ENCODE data around the gene NVL. TPM values are rescaled to one million over a fixed set of nuclear protein-coding genes. Genes with fewer than 3 reads are reported as not detected.
A peak's percentile ranks its signal among the peaks of the same experiment; 100 is the strongest.

The NVL gene
- polyA plus RNA-seq, 3 donors = 36.2 to 44.7 (median 40.2) TPM

GRCh38 chr1:224289396-224289795, 40.6 kb downstream of the NVL start:
- DNase-seq (ENCODE audit: low read depth in 3 of 3, low spot score in 2 of 3) = no peak

DNA sequence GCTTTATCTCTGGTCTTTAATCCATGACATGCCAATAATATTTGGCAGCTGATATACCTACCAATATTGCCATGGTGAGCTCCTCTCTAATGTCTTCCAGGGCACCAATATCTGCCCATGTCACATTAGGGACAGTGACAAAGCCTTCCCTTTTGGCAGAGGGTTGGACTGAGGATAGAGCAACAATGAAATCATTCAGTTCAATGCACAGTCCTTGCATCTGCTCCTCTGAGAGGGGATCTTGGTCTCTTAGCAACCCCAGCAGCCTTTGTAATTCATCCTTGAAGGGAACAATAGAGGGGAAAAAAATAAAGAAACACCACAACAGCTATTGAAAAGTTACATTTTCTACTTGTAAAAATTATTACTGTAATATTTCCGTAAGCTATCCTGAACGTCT, 42.3 kb downstream of the NVL start:
- no peak for DNase-seq (ENCODE audit: low read depth in 3 of 3, low spot score in 2 of 3)

- DNase-seq (ENCODE audit: low read depth in 3 of 3, low spot score in 2 of 3) = no peak
Measured at GRCh38 chr1:224282140-224282539, 47.8 kb downstream of the NVL start.

- DNase-seq (ENCODE audit: low read depth in 3 of 3, low spot score in 2 of 3) = no peak
Measured at GRCh38 chr1:224276771-224277487, 53.0 kb downstream of the NVL start.

- no peak for DNase-seq (ENCODE audit: low read depth in 3 of 3, low spot score in 2 of 3)
Measured at GRCh38 chr1:224274970-224275626, 54.9 kb downstream of the NVL start.

GRCh38 chr1:224273641-224274040, 56.3 kb downstream of the NVL start:
- no peak for DNase-seq (ENCODE audit: low read depth in 3 of 3, low spot score in 2 of 3)

- DNase-seq (ENCODE audit: low read depth in 3 of 3, low spot score in 2 of 3) = no peak
Measured at GRCh38 chr1:224271106-224271505, 58.9 kb downstream of the NVL start.

- no peak for DNase-seq (ENCODE audit: low read depth in 3 of 3, low spot score in 2 of 3)
Measured at GRCh38 chr1:224267925-224268324, 62.0 kb downstream of the NVL start.

DNA sequence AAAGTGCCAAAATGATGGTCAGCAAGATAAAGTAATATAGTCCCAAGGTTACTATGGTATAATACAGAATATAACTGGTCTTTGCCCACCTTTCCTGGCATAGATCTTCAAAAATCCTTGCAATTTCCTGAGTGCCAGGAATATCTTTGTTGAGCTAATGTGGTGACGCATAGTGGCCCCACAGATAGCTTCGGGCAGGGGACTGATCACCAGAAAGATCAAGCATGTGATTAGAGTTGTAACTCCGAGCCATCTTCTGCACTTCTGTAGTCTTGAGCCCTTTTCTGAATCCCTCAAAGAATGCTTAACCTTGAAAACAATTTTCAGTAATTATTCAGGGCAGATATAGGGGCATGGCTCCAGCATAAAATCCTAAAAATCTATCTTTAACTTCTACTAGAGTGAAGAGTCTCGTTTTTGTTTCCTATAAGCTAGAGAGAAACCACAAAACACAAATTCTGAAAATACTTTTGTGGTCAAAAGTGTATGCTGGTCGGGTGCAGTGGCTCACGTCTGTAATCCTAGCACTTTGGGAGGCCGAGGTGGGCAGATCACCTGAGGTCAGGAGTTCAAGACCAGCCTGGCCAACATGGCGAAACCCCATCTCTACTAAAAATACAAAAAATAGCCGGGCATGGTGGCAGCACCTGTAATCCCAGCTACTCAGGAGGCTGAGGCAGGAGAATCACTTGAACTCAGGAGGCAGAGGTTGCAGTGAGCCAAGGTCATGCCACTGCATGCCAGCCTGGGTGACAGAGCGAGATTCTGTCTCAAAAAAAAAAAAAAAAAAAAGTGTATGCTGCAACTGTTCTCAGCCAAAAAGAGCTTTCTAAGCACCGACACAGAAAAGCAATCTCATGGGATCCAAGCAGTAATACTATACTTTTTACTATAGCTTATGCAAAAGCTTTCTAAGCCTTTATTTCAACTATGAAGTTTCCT, 62.8 kb downstream of the NVL start:
- no peak for DNase-seq (ENCODE audit: low read depth in 3 of 3, low spot score in 2 of 3)

DNA sequence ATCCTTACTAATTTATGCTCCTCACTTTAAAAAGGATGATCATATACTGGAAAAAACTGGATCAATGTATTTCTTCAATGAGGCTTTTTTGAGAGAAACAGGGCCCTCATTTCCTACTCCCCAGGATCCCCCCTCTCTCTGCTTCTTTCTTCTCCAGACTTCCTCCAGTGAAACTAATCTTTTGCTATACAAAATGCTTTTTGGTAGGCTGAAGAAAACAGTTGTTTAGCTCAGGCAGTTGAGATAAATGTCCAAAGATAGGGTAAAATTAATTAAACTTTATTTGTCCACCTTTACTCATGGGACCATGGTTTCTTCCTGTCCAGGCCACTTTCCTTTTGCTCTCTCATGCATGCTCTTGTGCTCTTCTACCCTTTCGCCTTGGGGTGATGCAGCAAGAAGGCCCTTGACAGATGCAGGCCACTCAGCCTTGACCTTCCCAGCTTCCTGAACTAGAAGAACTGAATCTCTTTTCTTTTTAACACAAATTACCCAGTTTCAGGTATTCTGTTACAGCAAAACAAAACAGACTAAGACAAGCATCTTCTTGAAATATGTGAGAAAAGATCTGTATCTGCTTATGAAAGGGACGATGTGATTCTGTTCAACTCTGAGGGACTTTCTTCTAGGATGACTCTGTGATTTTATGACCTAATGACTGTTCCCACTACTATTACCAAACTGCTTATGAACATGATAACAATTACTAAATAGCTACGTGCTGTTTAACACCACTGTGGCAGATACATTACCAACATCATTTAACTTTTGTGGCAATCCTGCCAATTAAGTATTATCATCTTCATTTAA, 63.7 kb downstream of the NVL start:
- peak in 1 of 3 donors; percentile 3 for DNase-seq (ENCODE audit: low read depth in 3 of 3, low spot score in 2 of 3)

GRCh38 chr1:224264321-224264720, 65.7 kb downstream of the NVL start:
- no peak for DNase-seq (ENCODE audit: low read depth in 3 of 3, low spot score in 2 of 3)

DNA sequence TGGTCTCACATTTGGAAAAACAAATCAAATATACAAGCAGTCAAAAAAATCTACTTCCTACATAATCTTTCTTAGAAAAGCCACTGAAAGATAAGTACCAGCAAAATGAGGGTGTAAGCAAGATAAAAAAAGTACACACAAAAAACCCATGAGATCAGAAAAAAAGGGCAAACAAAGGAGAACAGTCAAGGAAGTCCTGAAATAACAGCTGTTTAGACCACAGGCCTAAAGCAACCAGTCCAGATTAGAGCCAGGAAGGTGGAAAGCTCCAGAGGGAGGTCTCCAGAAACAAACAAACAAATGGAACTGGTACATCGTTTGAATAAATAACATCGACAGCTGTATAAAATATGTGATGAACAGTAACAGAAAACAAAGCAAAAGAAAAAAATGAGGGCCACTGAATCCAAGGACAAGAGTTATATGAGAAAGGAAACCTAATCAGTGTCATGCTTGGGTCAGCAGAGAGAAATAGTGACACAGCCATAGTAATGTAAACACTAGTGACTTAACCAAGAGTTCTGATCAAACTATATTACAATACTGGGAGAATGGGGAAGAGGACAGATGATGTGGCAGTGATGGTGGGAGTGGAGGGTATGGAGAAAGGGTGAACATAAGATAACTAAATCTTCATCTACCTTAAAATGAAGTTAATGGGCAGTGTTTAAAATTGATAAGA, 67.5 kb downstream of the NVL start:
- no peak for DNase-seq (ENCODE audit: low read depth in 3 of 3, low spot score in 2 of 3)

- DNase-seq (ENCODE audit: low read depth in 3 of 3, low spot score in 2 of 3) = no peak
Measured at GRCh38 chr1:224259986-224260385, 70.0 kb downstream of the NVL start.

GRCh38 chr1:224258351-224258750, 71.6 kb downstream of the NVL start:
- DNase-seq (ENCODE audit: low read depth in 3 of 3, low spot score in 2 of 3) = no peak

DNA sequence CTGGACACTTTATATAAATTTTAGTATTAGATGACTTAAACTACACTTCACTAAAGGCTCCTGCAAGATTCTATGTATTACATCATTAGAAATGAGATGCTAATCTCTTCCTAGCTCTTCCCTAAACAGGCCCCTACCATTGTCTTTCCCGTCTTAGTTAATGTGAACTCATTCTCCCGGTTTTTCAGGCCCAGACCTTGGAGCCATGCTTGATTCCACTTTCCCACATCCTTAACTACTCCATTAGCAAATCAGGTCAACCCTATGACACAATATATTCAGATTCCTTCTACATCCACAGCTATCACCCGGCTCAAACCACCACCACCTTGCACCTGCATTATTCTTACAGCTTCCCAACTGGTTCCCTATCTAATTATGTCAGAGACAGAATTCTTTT, 73.3 kb downstream of the NVL start:
- no peak for DNase-seq (ENCODE audit: low read depth in 3 of 3, low spot score in 2 of 3)

GRCh38 chr1:224253721-224254120, 76.3 kb downstream of the NVL start:
- no peak for DNase-seq (ENCODE audit: low read depth in 3 of 3, low spot score in 2 of 3)

DNA sequence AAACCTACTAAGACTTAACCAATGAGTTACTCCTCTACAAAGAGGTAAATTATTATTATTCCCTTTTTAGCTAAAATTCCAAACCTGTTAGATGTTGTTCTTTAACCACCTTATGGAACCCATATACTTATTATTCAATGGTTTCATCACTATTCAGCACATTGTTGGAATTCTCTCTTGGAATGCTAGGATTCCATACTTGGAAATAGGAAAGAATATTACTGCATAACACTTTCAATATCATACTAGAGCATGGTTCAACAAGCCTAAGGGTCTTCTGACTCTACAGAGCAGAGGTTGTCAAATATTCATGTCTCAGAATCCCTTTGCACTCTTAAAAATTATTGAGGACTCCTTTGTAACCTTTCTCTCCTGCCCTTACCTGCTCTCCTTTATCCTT, 77.5 kb downstream of the NVL start:
- DNase-seq (ENCODE audit: low read depth in 3 of 3, low spot score in 2 of 3) = no peak

DNA sequence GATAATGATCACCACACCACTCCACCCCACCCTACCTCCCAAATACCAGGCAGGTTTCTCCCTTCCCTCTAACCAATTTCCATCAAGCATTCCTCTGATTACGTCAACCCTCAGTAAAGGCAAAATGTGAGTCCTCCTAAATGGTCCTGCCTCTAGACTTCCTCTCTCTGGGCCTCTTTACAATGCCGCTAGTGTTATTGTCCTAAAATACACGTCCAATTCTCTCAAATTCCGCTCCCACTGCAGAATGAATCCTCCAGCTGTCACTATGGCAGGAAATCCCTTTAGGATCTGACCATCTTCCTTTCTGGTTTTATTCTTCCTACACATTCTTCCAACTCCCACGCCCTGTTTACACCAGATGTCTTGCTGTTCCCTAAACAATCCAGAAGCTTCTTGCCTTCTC, 78.2 kb downstream of the NVL start:
- DNase-seq (ENCODE audit: low read depth in 3 of 3, low spot score in 2 of 3) = no peak

DNA sequence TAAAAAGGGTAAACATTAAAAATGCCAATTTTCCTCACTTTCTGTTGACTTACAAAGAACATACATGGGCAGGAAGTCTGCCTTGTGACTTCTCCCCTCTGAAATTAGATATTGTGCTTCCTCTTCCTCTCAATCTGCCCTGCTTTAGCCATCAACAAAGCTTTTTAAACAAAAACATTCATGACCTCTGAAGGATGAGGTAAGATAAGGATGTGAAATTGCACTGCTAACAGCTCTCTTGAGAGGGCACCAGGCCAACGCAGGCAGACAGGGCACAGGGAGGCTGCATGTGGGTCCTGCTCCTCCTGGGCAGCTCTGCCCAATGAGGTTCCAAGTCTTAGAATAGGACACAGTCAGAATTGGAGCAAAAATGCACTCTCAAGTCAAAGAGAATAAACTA, 84.8 kb downstream of the NVL start:
- no peak for DNase-seq (ENCODE audit: low read depth in 3 of 3, low spot score in 2 of 3)

DNA sequence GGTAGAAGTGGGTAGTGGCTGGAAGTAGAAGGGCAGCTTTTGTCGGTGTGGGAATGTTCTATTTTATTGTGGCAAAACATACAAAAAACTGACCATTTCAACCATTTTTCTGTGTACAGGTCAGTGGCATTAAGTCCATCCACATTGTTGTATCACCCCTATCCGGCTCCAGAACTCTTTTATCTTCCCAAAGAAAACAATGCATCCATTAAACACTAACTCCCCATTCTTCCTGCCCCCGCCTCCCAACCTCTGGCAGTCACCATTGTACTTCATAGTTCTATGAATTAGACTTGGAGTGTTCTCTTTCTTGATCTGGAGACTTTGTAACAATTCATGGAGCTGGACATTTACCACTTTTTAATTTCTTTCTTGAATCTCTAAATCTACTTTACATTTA, 91.2 kb downstream of the NVL start:
- no peak for DNase-seq (ENCODE audit: low read depth in 3 of 3, low spot score in 2 of 3)
